HL-60 (cell line): ENCODE results near the gene TMPRSS9.

Experiments
- DNase-seq, 2 experiments: peaks; one replicate each; pipeline ENCODE4 v3.0.0-alpha.2; 2010 to 2020; ENCODE audit warnings: low read depth in 1 of 2, low spot score in 1 of 2
- H3K27ac ChIP-seq: fragments of 250-450 bp; sonication (Bioruptor Pico); replicated peaks from 2 replicates; pipeline ENCODE4 v1.5.1; 2020; ENCODE audit warnings: mild to moderate bottlenecking, moderate library complexity
- H3K27me3 ChIP-seq: fragments of 250-450 bp; sonication (Bioruptor Pico); 2 replicates; pipeline ENCODE4 v1.5.1; 2021; ENCODE audit warnings: mild to moderate bottlenecking, moderate library complexity; ENCODE audit not compliant: insufficient read depth, poor library complexity, severe bottlenecking
- H3K4me3 ChIP-seq: replicated peaks from 2 replicates; pipeline ENCODE4 v1.5.1; 2011; ENCODE audit warnings: mild to moderate bottlenecking, control low read depth, low read length; ENCODE audit not compliant: insufficient read depth
- GABPA ChIP-seq: IDR thresholded peaks from 2 replicates; pipeline ENCODE4 v1.6.1; 2012; ENCODE audit warnings: low read depth
- POLR2AphosphoS5 ChIP-seq: IDR thresholded peaks from 2 replicates; pipeline ENCODE4 v1.6.1; 2012; ENCODE audit warnings: low read depth
- SPI1 ChIP-seq: IDR thresholded peaks from 2 replicates; pipeline ENCODE4 v1.6.1; 2012; ENCODE audit warnings: low read depth, mild to moderate bottlenecking, borderline replicate concordance
- TF ChIP-seq, protein P1 (sequence below): IDR thresholded peaks from one replicate; pipeline ENCODE4 v1.5.1; 2011; ENCODE audit warnings: low read length, control low read depth, inconsistent platforms; ENCODE audit not compliant: insufficient read depth
- TF ChIP-seq, protein P2 (sequence below): IDR thresholded peaks from 2 replicates; pipeline ENCODE4 v1.6.1; 2012; ENCODE audit warnings: low read depth; ENCODE audit not compliant: insufficient replicate concordance

TMPRSS9 gene

DNA sequence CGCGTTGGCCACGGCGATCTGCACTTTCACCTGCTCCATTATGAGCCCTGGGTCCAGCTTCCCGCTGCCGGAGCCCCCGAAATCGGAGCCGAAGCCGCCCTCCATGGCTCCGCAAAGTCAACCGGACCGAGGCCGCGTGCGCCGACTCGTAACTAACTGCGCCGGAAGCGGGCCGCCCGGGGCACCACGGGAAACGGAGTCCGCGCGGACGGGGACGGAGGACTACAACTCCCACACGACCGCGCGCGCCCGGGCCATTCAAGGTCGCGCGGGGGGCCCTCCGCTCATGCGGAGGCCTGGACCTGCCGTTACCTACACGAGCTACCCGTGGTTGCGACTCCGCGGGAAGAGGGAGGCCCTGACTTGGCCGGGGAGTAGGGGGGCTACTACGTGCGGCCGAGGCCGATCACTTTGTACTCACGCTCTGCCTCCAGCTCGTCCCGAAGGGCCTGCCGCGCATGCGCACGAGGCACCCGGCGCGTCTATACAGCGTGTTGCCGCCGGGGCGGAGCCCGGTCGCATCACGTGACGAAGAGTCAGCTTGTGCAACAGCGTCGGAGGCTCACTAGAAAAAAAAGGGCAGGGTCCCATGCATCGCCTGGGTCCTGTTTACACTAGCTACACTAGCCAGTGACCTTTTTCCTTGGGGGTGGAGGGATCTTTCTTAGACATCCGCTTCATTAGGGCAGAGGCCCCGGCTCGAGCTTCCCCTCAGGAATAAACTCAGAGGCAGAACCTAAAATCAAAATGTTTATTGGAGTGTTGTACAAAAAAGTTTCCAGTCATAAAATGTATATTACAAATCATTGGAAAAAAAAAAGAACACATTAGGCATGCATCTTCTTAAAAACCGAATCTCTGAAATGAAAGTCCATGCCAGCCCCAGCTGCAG is 67.6 kb downstream of the TMPRSS9 start, which contains the start of gene TIMM13:
TSS of gene TIMM13 (minus strand) at position 158 of the 892 bp plus-strand sequence. CDS start at position 105, 53 bp downstream.
- Histone ChIP-seq H3K27me3 (no peaks in the 10 kb centered on the region), H3K4me3 (peak within 1 kb of the TSS; percentile 82), H3K27ac (peak within 1 kb of the TSS; percentile 98)
- peak; percentile 94 for DNase-seq
- TF ChIP-seq POLR2AphosphoS5, result peak; percentile 71; the same call in 1 of the 2 replicates
- no peak for TF ChIP-seq SPI1
- peak; percentile 85 for TF ChIP-seq GABPA

DNA sequence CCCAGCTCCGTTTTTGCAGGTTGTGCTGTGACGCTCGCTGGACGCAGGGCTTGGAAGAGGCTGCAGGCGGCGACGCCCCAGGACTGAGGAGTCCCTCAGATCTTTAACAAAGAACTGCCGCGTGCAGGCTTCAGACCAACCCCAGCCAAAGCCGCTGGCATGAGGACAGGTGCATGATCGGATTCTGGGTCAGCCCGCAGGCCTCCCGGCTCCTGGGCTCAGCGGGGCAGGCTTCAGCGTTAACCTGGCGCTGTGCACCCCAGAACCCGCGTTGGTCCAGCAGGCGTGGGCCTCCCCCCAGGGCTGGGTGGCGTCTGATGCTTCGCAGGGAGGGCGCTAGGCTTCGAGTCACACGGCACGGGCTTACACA is 68.2 kb downstream of the TMPRSS9 start:
- no peak overlapping the region for H3K4me3 ChIP-seq
- H3K27ac ChIP-seq, result peak overlapping the region; percentile 98

DNA sequence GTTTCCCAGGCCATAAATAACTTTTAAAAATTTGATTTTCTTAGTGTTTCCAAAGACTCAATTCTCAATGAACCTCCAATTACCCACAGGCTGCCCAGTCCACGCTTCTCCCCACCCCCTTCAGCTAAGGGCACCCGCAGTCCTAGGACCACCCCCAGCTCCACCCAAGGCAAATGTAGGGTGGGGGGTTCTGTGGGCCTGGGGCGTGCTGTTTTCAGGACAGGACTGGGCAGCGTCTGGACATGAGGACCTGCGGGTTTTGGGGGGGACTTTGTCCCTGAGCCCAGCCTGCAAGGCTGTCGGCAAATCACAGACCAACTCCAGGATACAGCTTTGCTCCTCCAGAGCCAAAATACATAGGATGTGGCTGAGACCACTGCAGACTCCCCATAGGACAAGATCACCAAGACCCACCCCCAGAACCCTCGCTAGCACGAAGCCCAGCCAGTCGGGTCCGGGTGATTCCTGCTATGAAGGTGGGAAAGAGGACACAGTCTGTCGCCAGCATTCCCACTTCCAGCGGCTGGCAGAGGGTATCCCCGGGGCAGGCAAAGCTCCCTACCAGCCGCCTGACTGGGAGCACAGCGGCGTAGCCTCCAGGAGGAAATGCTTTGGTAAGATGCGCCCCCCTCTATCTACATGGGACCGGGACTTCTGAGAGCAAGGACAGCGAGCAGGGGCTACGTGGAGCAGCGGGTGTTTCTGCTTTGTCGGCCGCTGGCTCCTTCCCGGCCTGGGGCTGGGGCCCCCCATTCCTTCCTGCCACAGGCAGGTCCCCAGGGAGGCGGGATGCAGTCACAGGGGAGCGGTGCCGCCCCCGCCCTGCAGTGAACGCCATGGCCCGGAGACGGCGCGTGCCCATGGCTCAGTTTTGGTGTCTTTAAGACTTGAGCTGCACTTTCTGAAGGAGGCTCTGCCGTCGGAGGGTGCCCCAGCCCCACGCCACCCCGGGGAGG is 69.0 kb downstream of the TMPRSS9 start:
- no peak overlapping the region; the same call in 1 of the 2 replicates for H3K27ac ChIP-seq
- no peaks in the 10 kb centered on the region for H3K27me3 ChIP-seq

More for the DNA sequence above, 68.2 kb downstream of the TMPRSS9 start:
- no peak for DNase-seq
- no peaks in the 10 kb centered on the region for H3K27me3 ChIP-seq
- TF ChIP-seq, protein P1, sequence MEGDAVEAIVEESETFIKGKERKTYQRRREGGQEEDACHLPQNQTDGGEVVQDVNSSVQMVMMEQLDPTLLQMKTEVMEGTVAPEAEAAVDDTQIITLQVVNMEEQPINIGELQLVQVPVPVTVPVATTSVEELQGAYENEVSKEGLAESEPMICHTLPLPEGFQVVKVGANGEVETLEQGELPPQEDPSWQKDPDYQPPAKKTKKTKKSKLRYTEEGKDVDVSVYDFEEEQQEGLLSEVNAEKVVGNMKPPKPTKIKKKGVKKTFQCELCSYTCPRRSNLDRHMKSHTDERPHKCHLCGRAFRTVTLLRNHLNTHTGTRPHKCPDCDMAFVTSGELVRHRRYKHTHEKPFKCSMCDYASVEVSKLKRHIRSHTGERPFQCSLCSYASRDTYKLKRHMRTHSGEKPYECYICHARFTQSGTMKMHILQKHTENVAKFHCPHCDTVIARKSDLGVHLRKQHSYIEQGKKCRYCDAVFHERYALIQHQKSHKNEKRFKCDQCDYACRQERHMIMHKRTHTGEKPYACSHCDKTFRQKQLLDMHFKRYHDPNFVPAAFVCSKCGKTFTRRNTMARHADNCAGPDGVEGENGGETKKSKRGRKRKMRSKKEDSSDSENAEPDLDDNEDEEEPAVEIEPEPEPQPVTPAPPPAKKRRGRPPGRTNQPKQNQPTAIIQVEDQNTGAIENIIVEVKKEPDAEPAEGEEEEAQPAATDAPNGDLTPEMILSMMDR, result no peak
- TF ChIP-seq SPI1 (no peak), POLR2AphosphoS5 (no peak), GABPA (no peak)
- TF ChIP-seq, protein P2, sequence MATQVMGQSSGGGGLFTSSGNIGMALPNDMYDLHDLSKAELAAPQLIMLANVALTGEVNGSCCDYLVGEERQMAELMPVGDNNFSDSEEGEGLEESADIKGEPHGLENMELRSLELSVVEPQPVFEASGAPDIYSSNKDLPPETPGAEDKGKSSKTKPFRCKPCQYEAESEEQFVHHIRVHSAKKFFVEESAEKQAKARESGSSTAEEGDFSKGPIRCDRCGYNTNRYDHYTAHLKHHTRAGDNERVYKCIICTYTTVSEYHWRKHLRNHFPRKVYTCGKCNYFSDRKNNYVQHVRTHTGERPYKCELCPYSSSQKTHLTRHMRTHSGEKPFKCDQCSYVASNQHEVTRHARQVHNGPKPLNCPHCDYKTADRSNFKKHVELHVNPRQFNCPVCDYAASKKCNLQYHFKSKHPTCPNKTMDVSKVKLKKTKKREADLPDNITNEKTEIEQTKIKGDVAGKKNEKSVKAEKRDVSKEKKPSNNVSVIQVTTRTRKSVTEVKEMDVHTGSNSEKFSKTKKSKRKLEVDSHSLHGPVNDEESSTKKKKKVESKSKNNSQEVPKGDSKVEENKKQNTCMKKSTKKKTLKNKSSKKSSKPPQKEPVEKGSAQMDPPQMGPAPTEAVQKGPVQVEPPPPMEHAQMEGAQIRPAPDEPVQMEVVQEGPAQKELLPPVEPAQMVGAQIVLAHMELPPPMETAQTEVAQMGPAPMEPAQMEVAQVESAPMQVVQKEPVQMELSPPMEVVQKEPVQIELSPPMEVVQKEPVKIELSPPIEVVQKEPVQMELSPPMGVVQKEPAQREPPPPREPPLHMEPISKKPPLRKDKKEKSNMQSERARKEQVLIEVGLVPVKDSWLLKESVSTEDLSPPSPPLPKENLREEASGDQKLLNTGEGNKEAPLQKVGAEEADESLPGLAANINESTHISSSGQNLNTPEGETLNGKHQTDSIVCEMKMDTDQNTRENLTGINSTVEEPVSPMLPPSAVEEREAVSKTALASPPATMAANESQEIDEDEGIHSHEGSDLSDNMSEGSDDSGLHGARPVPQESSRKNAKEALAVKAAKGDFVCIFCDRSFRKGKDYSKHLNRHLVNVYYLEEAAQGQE, result no peak

More for the DNA sequence above, 69.0 kb downstream of the TMPRSS9 start:
- TF ChIP-seq GABPA, result no peak
- no peak for TF ChIP-seq POLR2AphosphoS5
- no peak for TF ChIP-seq SPI1
- TF ChIP-seq, protein P2, result no peak
- TF ChIP-seq, protein P1, result no peak
- no peak overlapping the region for H3K4me3 ChIP-seq
- DNase-seq, result no peak
